Glutamatergic neuron (in vitro differentiated cells): ENCODE results near the gene ATP10B. TPM values are rescaled to one million over a fixed set of nuclear protein-coding genes. Genes with fewer than 3 reads are reported as not detected.

Experiments
- DNase-seq: peaks from one replicate; pipeline ENCODE4 v3.0.0; 2022
- H3K27ac Mint-ChIP-seq: one replicate; pipeline ENCODE4 v1.8.0; 2020; ENCODE audit warnings: mild to moderate bottlenecking, mixed read lengths, inconsistent platforms; ENCODE audit not compliant: unreplicated experiment
- H3K27me3 Mint-ChIP-seq: one replicate; pipeline ENCODE4 v1.8.0; 2020; ENCODE audit warnings: mild to moderate bottlenecking, moderate library complexity, mixed read lengths, inconsistent platforms; ENCODE audit not compliant: unreplicated experiment
- H3K36me3 Mint-ChIP-seq: one replicate; pipeline ENCODE4 v1.8.0; 2020; ENCODE audit warnings: mild to moderate bottlenecking, mixed read lengths, inconsistent platforms; ENCODE audit not compliant: unreplicated experiment
- H3K4me1 Mint-ChIP-seq: one replicate; pipeline ENCODE4 v1.8.0; 2020; ENCODE audit warnings: mild to moderate bottlenecking, low read depth, mixed read lengths, inconsistent platforms; ENCODE audit not compliant: unreplicated experiment
- H3K4me3 Mint-ChIP-seq: one replicate; pipeline ENCODE4 v1.8.0; 2020; ENCODE audit warnings: mild to moderate bottlenecking, mixed read lengths, inconsistent platforms; ENCODE audit not compliant: unreplicated experiment
- H3K9me3 Mint-ChIP-seq: one replicate; pipeline ENCODE4 v1.8.0; 2020; ENCODE audit warnings: mild to moderate bottlenecking, moderate library complexity, mixed read lengths, inconsistent platforms; ENCODE audit not compliant: unreplicated experiment
- CTCF ChIP-seq: fragments of 200-600 bp; sonication (generic); IDR thresholded peaks from one replicate; pipeline ENCODE4 v1.5.0; 2021; ENCODE audit not compliant: partially characterized antibody, unreplicated experiment
- total RNA-seq: library from RNA; stranded (reverse); fragmentation: NEBNext Ultra II Directional; extraction: Animal tissue kit (Norgen Biotek cat#: 25700); gene quantifications from one replicate; pipeline ENCODE4 v1.2.1, GENCODE V29; 2021; ENCODE audit not compliant: unreplicated experiment

ATP10B gene
- total RNA-seq, 1 donor from 2014 or later, result not detected

- Mint-ChIP-seq H3K27me3 (peaks cover 6% of the 10 kb centered on the region), H3K4me1 (peaks cover 11% of the 10 kb centered on the region), H3K9me3 (peaks cover 4% of the 10 kb centered on the region), H3K27ac (no peak overlapping the region), H3K4me3 (no peak overlapping the region), H3K36me3 (no peaks in the 10 kb centered on the region)
- TF ChIP-seq CTCF, result no peak
- DNase-seq, result no peak
Observed at GRCh38 chr5:160513485-160513884, 338.5 kb downstream of the ATP10B start.
